ENCODE measurements around the gene POLD4. TPM values are rescaled to one million over a fixed set of nuclear protein-coding genes. Genes with fewer than 3 reads are reported as not detected.

The POLD4 gene
- total RNA-seq, 1 donor = 59.4 TPM

DNA sequence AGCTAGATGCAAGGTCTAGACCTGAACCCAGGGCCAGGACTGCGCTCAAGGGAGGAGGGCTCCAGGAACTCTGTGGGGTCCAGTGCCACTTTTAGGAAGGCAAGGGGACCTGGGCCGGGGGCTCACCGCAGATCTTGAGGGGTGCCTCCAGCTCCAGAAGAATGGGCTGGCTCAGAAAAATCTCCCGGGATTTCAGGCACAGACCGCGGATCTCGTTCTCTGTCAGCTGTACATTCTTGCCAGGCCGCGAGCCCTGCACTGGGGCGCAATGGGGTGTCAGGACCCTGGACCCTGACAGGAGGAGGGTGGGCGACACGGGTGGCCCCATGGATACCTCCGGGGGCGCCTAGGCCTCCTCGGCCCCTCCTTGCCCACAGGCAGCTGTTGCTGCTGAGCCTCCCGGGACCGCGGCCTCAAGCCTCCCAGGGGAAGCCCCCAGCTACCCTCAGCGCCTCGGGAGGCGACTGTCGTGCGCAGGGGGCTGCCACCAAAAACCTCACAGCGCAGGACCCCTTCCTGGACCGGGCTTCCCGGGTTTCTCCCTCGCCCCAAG, 47.7 kb upstream of the POLD4 start:
- Histone ChIP-seq H3K36me3 (ENCODE audit: insufficient read depth, low read length) (peaks cover 38% of the 10 kb centered on the region), H2AFZ (ENCODE audit: low read length) (peak overlapping the region; percentile 59), H3K4me2 (ENCODE audit: insufficient read depth, low read length) (peak overlapping the region; percentile 86), H3K79me2 (ENCODE audit: insufficient read depth, low read length) (peaks cover 29% of the 10 kb centered on the region), H3K27me3 (ENCODE audit: insufficient read depth, low read length) (no peaks in the 10 kb centered on the region), H3K9me3 (ENCODE audit: low read depth, low read length) (no peaks in the 10 kb centered on the region), H4K20me1 (ENCODE audit: insufficient read depth, low read length) (peaks cover 28% of the 10 kb centered on the region), H3K4me1 (ENCODE audit: insufficient read depth, low read length) (peaks cover 17% of the 10 kb centered on the region), H3K4me3 (ENCODE audit: insufficient read depth, low read length) (peak overlapping the region; percentile 94), H3K27ac (ENCODE audit: low read depth, low read length) (peak overlapping the region; percentile 76)
- TF ChIP-seq, protein P1, sequence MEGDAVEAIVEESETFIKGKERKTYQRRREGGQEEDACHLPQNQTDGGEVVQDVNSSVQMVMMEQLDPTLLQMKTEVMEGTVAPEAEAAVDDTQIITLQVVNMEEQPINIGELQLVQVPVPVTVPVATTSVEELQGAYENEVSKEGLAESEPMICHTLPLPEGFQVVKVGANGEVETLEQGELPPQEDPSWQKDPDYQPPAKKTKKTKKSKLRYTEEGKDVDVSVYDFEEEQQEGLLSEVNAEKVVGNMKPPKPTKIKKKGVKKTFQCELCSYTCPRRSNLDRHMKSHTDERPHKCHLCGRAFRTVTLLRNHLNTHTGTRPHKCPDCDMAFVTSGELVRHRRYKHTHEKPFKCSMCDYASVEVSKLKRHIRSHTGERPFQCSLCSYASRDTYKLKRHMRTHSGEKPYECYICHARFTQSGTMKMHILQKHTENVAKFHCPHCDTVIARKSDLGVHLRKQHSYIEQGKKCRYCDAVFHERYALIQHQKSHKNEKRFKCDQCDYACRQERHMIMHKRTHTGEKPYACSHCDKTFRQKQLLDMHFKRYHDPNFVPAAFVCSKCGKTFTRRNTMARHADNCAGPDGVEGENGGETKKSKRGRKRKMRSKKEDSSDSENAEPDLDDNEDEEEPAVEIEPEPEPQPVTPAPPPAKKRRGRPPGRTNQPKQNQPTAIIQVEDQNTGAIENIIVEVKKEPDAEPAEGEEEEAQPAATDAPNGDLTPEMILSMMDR (IDR thresholded peaks at IDR 0.05; ENCODE audit: extremely low read depth, low read depth, low read length) = no peak
- DNase-seq (ENCODE audit: insufficient read length, low spot score, missing footprints) = peak; percentile 92

DNA sequence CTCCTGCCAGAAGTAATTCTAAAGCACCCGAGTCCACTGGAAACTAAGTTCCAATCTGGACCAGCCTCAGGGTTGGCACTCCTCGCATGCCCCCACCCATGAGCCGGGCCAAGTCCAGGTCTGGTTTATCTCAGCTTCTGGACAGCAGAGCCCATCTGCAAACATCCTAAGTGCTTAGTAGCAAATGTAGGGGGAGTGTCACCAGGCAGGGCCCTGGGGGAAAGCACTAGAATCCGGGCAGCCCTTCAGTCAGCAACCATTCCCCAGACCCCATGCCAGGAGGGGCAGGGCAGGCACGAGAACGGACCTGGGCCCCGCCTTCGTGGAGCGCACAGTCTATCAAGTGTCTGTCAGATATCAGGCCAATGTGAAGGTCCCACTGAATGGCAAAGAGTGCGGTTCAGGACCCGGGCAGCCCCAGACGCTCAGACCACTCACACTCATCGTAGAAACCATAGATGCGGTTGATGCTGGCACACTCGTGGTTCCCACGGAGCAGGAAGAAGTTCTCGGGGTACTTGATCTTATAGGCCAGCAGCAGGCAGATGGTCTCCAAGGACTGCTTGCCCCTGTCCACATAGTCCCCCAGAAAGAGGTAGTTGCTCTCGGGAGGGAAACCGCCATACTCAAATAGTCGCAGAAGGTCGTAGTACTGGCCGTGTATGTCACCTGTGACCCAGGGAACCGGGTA, 47.0 kb upstream of the POLD4 start:
- peak overlapping the region; percentile 94 for H3K4me3 ChIP-seq (ENCODE audit: insufficient read depth, low read length)
- peak overlapping the region; percentile 86 for H3K4me2 ChIP-seq (ENCODE audit: insufficient read depth, low read length)
- H3K9me3 ChIP-seq (ENCODE audit: low read depth, low read length) = no peaks in the 10 kb centered on the region
- H2AFZ ChIP-seq (ENCODE audit: low read length) = no peak overlapping the region
- peaks cover 29% of the 10 kb centered on the region for H3K79me2 ChIP-seq (ENCODE audit: insufficient read depth, low read length)
- peaks cover 28% of the 10 kb centered on the region for H4K20me1 ChIP-seq (ENCODE audit: insufficient read depth, low read length)
- TF ChIP-seq, protein P1 (IDR thresholded peaks at IDR 0.05; ENCODE audit: extremely low read depth, low read depth, low read length) = no peak
- peak; percentile 92 for DNase-seq (ENCODE audit: insufficient read length, low spot score, missing footprints)
- H3K36me3 ChIP-seq (ENCODE audit: insufficient read depth, low read length) = peaks cover 38% of the 10 kb centered on the region
- H3K27me3 ChIP-seq (ENCODE audit: insufficient read depth, low read length) = no peaks in the 10 kb centered on the region
- H3K27ac ChIP-seq (ENCODE audit: low read depth, low read length) = peak overlapping the region; percentile 76
- peaks cover 17% of the 10 kb centered on the region for H3K4me1 ChIP-seq (ENCODE audit: insufficient read depth, low read length)

DNA sequence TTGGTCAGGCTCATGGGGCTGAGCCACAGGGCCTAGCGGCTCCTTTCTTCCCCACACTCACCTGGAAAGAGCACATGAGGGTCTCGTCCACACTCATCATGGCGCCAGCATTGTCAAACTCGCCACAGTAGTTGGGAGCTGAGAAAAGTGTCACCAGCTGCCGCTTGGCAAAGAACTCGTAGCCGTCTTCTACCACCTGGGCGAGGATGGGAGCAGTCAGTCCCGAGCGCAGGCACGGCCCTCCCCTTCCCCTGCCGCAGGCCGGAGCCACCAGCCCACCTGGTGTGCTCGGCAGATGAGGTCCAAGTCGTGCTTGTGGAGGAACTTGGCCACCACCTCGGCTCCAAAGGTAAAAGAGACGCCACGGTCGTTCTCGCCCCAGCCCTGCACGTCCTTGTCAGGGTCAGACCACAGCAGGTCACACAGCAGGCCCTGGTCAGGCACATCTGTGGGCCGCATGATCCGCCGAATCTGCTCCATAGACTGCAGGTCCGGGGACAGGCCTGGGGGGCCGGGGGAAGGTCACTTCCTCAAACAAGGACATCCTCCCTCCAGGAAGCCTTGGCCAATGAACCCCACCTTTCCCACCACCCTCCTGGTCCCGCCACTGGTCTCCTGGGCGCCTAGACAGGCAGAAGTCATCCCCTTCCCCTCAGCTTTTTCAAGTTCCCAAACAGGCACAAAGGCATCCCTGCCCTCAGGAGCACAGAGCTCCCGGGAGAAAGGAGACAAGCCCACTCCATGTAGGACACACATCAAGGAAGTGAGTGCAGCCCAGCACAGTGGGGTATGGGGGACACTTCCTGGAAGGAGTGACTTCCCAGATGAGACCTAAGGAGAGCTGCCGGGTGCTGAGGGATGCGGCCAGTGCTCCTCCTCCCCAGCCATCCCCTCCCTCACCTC, 45.6 kb upstream of the POLD4 start:
- peak; percentile 92 for DNase-seq (ENCODE audit: insufficient read length, low spot score, missing footprints)
- Histone ChIP-seq H3K27me3 (ENCODE audit: insufficient read depth, low read length) (no peaks in the 10 kb centered on the region), H4K20me1 (ENCODE audit: insufficient read depth, low read length) (peaks cover 28% of the 10 kb centered on the region), H3K79me2 (ENCODE audit: insufficient read depth, low read length) (peaks cover 29% of the 10 kb centered on the region), H3K4me1 (ENCODE audit: insufficient read depth, low read length) (peaks cover 13% of the 10 kb centered on the region), H3K4me2 (ENCODE audit: insufficient read depth, low read length) (no peak overlapping the region), H3K4me3 (ENCODE audit: insufficient read depth, low read length) (no peak overlapping the region), H3K36me3 (ENCODE audit: insufficient read depth, low read length) (peaks cover 38% of the 10 kb centered on the region), H3K27ac (ENCODE audit: low read depth, low read length) (no peak overlapping the region), H3K9me3 (ENCODE audit: low read depth, low read length) (no peaks in the 10 kb centered on the region), H2AFZ (ENCODE audit: low read length) (no peak overlapping the region)
- TF ChIP-seq, protein P1 (IDR thresholded peaks at IDR 0.05; ENCODE audit: extremely low read depth, low read depth, low read length) = no peak
